ENCODE results near the gene FAM209B.
"Not testable (repeated sequence)": the region's sequence is repeated elsewhere in the genome, so short reads cannot be mapped to it uniquely, and the experiment has no call there.

The FAM209B gene

GRCh38 chr20:56564526-56564925 lies 31.5 kb downstream of the FAM209B start:
- DNase-seq; H3K27me3 Mint-ChIP-seq; H3K27ac Mint-ChIP-seq; H3K9me3 Mint-ChIP-seq; H3K4me1 Mint-ChIP-seq; H3K4me3 Mint-ChIP-seq; H3K36me3 Mint-ChIP-seq; ATAC-seq (replicated peaks): not testable (repeated sequence)

GRCh38 chr20:56565511-56565910 lies 32.5 kb downstream of the FAM209B start:
- no peak overlapping the region for H3K4me3 Mint-ChIP-seq
- no peaks in the 10 kb centered on the region for H3K9me3 Mint-ChIP-seq
- peaks cover 7 to 8% of the 10 kb centered on the region in 2 donors for H3K27me3 Mint-ChIP-seq
- ATAC-seq (replicated peaks) (no peak), DNase-seq (no peak)
- H3K36me3 Mint-ChIP-seq = no peaks in the 10 kb centered on the region
- H3K27ac Mint-ChIP-seq = no peak overlapping the region
- H3K4me1 Mint-ChIP-seq = no peaks in the 10 kb centered on the region

GRCh38 chr20:56566621-56567020 lies 33.6 kb downstream of the FAM209B start:
- Mint-ChIP-seq H3K27me3 (peaks cover 8 to 13% of the 10 kb centered on the region in 2 donors), H3K4me1 (no peaks in the 10 kb centered on the region), H3K27ac (no peak overlapping the region), H3K36me3 (no peaks in the 10 kb centered on the region), H3K4me3 (no peak overlapping the region), H3K9me3 (peaks cover 0 to 1% of the 10 kb centered on the region in 2 donors)
- no peak for DNase-seq
- ATAC-seq (replicated peaks) = no peak

GRCh38 chr20:56570832-56571231 lies 37.8 kb downstream of the FAM209B start:
- peaks cover 33% of the 10 kb centered on the region in 2 donors for H3K27me3 Mint-ChIP-seq
- H3K4me3 Mint-ChIP-seq = no peak overlapping the region
- no peak overlapping the region for H3K27ac Mint-ChIP-seq
- ATAC-seq (replicated peaks) (no peak), DNase-seq (no peak)
- H3K36me3 Mint-ChIP-seq = no peaks in the 10 kb centered on the region
- H3K4me1 Mint-ChIP-seq = no peaks in the 10 kb centered on the region
- H3K9me3 Mint-ChIP-seq = peaks cover 0 to 1% of the 10 kb centered on the region in 2 donors

GRCh38 chr20:56572172-56572571 lies 39.1 kb downstream of the FAM209B start:
- no peak for ATAC-seq (replicated peaks)
- no peak for DNase-seq
- Mint-ChIP-seq H3K36me3 (no peaks in the 10 kb centered on the region), H3K27me3 (peaks cover 39% of the 10 kb centered on the region in 2 donors), H3K9me3 (peaks cover 0 to 1% of the 10 kb centered on the region in 2 donors), H3K4me1 (no peaks in the 10 kb centered on the region), H3K27ac (no peak overlapping the region), H3K4me3 (no peak overlapping the region)

- no peak overlapping the region for H3K27ac Mint-ChIP-seq
- peaks cover 0 to 1% of the 10 kb centered on the region in 2 donors for H3K9me3 Mint-ChIP-seq
- DNase-seq = no peak
- H3K4me1 Mint-ChIP-seq = no peaks in the 10 kb centered on the region
- H3K4me3 Mint-ChIP-seq = no peak overlapping the region
- no peaks in the 10 kb centered on the region for H3K36me3 Mint-ChIP-seq
- H3K27me3 Mint-ChIP-seq = peaks cover 39 to 42% of the 10 kb centered on the region in 2 donors
- no peak for ATAC-seq (replicated peaks)
These were observed 40.9 kb downstream of the FAM209B start for GRCh38 chr20:56573986-56574385.

GRCh38 chr20:56574531-56575142 lies 41.6 kb downstream of the FAM209B start:
- H3K4me1 Mint-ChIP-seq = no peaks in the 10 kb centered on the region
- H3K27ac Mint-ChIP-seq = no peak overlapping the region
- DNase-seq = no peak
- no peak overlapping the region for H3K4me3 Mint-ChIP-seq
- H3K36me3 Mint-ChIP-seq = no peaks in the 10 kb centered on the region
- ATAC-seq (replicated peaks) = no peak
- peaks cover 0 to 1% of the 10 kb centered on the region in 2 donors for H3K9me3 Mint-ChIP-seq
- peaks cover 39 to 42% of the 10 kb centered on the region in 2 donors for H3K27me3 Mint-ChIP-seq

- ATAC-seq (replicated peaks) (no peak), DNase-seq (no peak)
- Mint-ChIP-seq H3K4me3 (no peak overlapping the region), H3K27me3 (peaks cover 37 to 40% of the 10 kb centered on the region in 2 donors), H3K27ac (no peak overlapping the region), H3K9me3 (peaks cover 0 to 1% of the 10 kb centered on the region in 2 donors), H3K36me3 (no peaks in the 10 kb centered on the region), H3K4me1 (no peaks in the 10 kb centered on the region)
These were observed 42.1 kb downstream of the FAM209B start for GRCh38 chr20:56575157-56575556.

- no peak for ATAC-seq (replicated peaks)
These were observed 42.9 kb downstream of the FAM209B start for GRCh38 chr20:56575961-56576360.

GRCh38 chr20:56579301-56579710 lies 46.3 kb downstream of the FAM209B start:
- no peak for DNase-seq
- ATAC-seq (replicated peaks) = no peak
- Mint-ChIP-seq H3K36me3 (no peaks in the 10 kb centered on the region), H3K27ac (no peak overlapping the region), H3K4me1 (no peaks in the 10 kb centered on the region), H3K27me3 (peaks cover 23 to 28% of the 10 kb centered on the region in 2 donors), H3K4me3 (no peak overlapping the region), H3K9me3 (no peaks in the 10 kb centered on the region)

More at GRCh38 chr20:56575961-56576360, 42.9 kb downstream of the FAM209B start:
- Mint-ChIP-seq H3K9me3 (peaks cover 0 to 1% of the 10 kb centered on the region in 2 donors), H3K4me3 (no peak overlapping the region), H3K4me1 (no peaks in the 10 kb centered on the region), H3K27ac (no peak overlapping the region), H3K36me3 (no peaks in the 10 kb centered on the region), H3K27me3 (peaks cover 36 to 39% of the 10 kb centered on the region in 2 donors)
- DNase-seq = no peak

GRCh38 chr20:56580226-56580625 lies 47.2 kb downstream of the FAM209B start:
- Mint-ChIP-seq H3K36me3 (no peaks in the 10 kb centered on the region), H3K9me3 (no peaks in the 10 kb centered on the region), H3K27me3 (peaks cover 15 to 19% of the 10 kb centered on the region in 2 donors), H3K4me1 (no peaks in the 10 kb centered on the region), H3K27ac (no peak overlapping the region), H3K4me3 (no peak overlapping the region)
- DNase-seq (no peak), ATAC-seq (replicated peaks) (no peak)

- Mint-ChIP-seq H3K27ac (no peak overlapping the region), H3K36me3 (no peaks in the 10 kb centered on the region), H3K27me3 (peaks cover 3 to 7% of the 10 kb centered on the region in 2 donors), H3K4me1 (no peaks in the 10 kb centered on the region), H3K4me3 (no peak overlapping the region), H3K9me3 (no peaks in the 10 kb centered on the region)
- DNase-seq (no peak), ATAC-seq (replicated peaks) (no peak)
These were observed 48.7 kb downstream of the FAM209B start for GRCh38 chr20:56581701-56582100.

- Mint-ChIP-seq H3K27me3 (peaks cover 7 to 13% of the 10 kb centered on the region in 2 donors), H3K4me3 (no peak overlapping the region), H3K36me3 (no peaks in the 10 kb centered on the region), H3K27ac (no peak overlapping the region), H3K9me3 (no peaks in the 10 kb centered on the region), H3K4me1 (no peaks in the 10 kb centered on the region)
- no peak for ATAC-seq (replicated peaks)
- no peak for DNase-seq
These were observed 49.5 kb downstream of the FAM209B start for GRCh38 chr20:56582542-56582941.

GRCh38 chr20:56584916-56585315 lies 51.9 kb downstream of the FAM209B start:
- H3K4me1 Mint-ChIP-seq = no peaks in the 10 kb centered on the region
- H3K36me3 Mint-ChIP-seq = no peaks in the 10 kb centered on the region
- ATAC-seq (replicated peaks) (no peak), DNase-seq (no peak)
- H3K27me3 Mint-ChIP-seq = peaks cover 13 to 19% of the 10 kb centered on the region in 2 donors
- H3K9me3 Mint-ChIP-seq = no peaks in the 10 kb centered on the region
- H3K4me3 Mint-ChIP-seq = no peak overlapping the region
- H3K27ac Mint-ChIP-seq = no peak overlapping the region

Data from stimulated activated naive B cell treated with anti-CD40 and anti-IgM and Interleukin-4, amounts not matched to agents 10 μg/mL and 1 μg/mL and 100 μg/mL, for 72 hours (primary cell).